ENCODE results near the gene DCST2.

DCST2 gene

GRCh38 chr1:155072531-155073289, 39.1 kb upstream of the DCST2 start:
- H3K27me3 ChIP-seq (ENCODE audit: insufficient read depth, poor library complexity, severe bottlenecking): peaks cover 2% of the 10 kb centered on the region

GRCh38 chr1:155071701-155072100, 38.1 kb upstream of the DCST2 start:
- H3K4me3 ChIP-seq (replicated peaks; ENCODE audit: insufficient read depth, low read length): no peak overlapping the region
- peaks cover 2% of the 10 kb centered on the region for H3K27me3 ChIP-seq (ENCODE audit: insufficient read depth, poor library complexity, severe bottlenecking)
- H3K27ac ChIP-seq (replicated peaks): no peak overlapping the region
- no peak for DNase-seq (ENCODE audit: low read depth in 1 of 2, low spot score in 1 of 2)
- no peak for TF ChIP-seq SPI1 (IDR thresholded peaks at IDR 0.05; ENCODE audit: borderline replicate concordance, low read depth)
- TF ChIP-seq POLR2AphosphoS5 (IDR thresholded peaks at IDR 0.05; ENCODE audit: low read depth): no peak
- TF ChIP-seq, protein P1, sequence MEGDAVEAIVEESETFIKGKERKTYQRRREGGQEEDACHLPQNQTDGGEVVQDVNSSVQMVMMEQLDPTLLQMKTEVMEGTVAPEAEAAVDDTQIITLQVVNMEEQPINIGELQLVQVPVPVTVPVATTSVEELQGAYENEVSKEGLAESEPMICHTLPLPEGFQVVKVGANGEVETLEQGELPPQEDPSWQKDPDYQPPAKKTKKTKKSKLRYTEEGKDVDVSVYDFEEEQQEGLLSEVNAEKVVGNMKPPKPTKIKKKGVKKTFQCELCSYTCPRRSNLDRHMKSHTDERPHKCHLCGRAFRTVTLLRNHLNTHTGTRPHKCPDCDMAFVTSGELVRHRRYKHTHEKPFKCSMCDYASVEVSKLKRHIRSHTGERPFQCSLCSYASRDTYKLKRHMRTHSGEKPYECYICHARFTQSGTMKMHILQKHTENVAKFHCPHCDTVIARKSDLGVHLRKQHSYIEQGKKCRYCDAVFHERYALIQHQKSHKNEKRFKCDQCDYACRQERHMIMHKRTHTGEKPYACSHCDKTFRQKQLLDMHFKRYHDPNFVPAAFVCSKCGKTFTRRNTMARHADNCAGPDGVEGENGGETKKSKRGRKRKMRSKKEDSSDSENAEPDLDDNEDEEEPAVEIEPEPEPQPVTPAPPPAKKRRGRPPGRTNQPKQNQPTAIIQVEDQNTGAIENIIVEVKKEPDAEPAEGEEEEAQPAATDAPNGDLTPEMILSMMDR (IDR thresholded peaks at IDR 0.05; ENCODE audit: insufficient read depth, low read length): no peak
- no peak for TF ChIP-seq GABPA (IDR thresholded peaks at IDR 0.05; ENCODE audit: low read depth)
- TF ChIP-seq, protein P2, sequence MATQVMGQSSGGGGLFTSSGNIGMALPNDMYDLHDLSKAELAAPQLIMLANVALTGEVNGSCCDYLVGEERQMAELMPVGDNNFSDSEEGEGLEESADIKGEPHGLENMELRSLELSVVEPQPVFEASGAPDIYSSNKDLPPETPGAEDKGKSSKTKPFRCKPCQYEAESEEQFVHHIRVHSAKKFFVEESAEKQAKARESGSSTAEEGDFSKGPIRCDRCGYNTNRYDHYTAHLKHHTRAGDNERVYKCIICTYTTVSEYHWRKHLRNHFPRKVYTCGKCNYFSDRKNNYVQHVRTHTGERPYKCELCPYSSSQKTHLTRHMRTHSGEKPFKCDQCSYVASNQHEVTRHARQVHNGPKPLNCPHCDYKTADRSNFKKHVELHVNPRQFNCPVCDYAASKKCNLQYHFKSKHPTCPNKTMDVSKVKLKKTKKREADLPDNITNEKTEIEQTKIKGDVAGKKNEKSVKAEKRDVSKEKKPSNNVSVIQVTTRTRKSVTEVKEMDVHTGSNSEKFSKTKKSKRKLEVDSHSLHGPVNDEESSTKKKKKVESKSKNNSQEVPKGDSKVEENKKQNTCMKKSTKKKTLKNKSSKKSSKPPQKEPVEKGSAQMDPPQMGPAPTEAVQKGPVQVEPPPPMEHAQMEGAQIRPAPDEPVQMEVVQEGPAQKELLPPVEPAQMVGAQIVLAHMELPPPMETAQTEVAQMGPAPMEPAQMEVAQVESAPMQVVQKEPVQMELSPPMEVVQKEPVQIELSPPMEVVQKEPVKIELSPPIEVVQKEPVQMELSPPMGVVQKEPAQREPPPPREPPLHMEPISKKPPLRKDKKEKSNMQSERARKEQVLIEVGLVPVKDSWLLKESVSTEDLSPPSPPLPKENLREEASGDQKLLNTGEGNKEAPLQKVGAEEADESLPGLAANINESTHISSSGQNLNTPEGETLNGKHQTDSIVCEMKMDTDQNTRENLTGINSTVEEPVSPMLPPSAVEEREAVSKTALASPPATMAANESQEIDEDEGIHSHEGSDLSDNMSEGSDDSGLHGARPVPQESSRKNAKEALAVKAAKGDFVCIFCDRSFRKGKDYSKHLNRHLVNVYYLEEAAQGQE (IDR thresholded peaks at IDR 0.05; ENCODE audit: insufficient replicate concordance, low read depth): no peak

More at GRCh38 chr1:155072531-155073289, 39.1 kb upstream of the DCST2 start:
- H3K4me3 ChIP-seq (replicated peaks; ENCODE audit: insufficient read depth, low read length): no peak overlapping the region
- no peak for DNase-seq (ENCODE audit: low read depth in 1 of 2, low spot score in 1 of 2)
- TF ChIP-seq, protein P1 (IDR thresholded peaks at IDR 0.05; ENCODE audit: insufficient read depth, low read length): no peak
- TF ChIP-seq SPI1 (IDR thresholded peaks at IDR 0.05; ENCODE audit: borderline replicate concordance, low read depth) (no peak), POLR2AphosphoS5 (IDR thresholded peaks at IDR 0.05; ENCODE audit: low read depth) (no peak), GABPA (IDR thresholded peaks at IDR 0.05; ENCODE audit: low read depth) (no peak)
- TF ChIP-seq, protein P2 (IDR thresholded peaks at IDR 0.05; ENCODE audit: insufficient replicate concordance, low read depth): no peak
- H3K27ac ChIP-seq (replicated peaks): no peak overlapping the region

- DNase-seq (ENCODE audit: low read depth in 1 of 2, low spot score in 1 of 2): peak; percentile 64 to 76
- Histone ChIP-seq H3K4me3 (replicated peaks; ENCODE audit: insufficient read depth, low read length) (peak overlapping the region; percentile 29), H3K27ac (replicated peaks) (peak overlapping the region; percentile 14; the same call in 1 of the 2 replicates)
Observed at GRCh38 chr1:155070721-155071569, 37.4 kb upstream of the DCST2 start.

More at GRCh38 chr1:155070721-155071569, 37.4 kb upstream of the DCST2 start:
- TF ChIP-seq, protein P2 (IDR thresholded peaks at IDR 0.05; ENCODE audit: insufficient replicate concordance, low read depth): no peak
- TF ChIP-seq POLR2AphosphoS5 (IDR thresholded peaks at IDR 0.05; ENCODE audit: low read depth): no peak
- H3K27me3 ChIP-seq (ENCODE audit: insufficient read depth, poor library complexity, severe bottlenecking): peaks cover 2% of the 10 kb centered on the region
